PC-3 (cell line): ENCODE measurements around the gene TJP3. TPM values are rescaled to one million over a fixed set of nuclear protein-coding genes. Genes with fewer than 3 reads are reported as not detected.

Experiments used
- ATAC-seq: fragments of 200-7000 bp; cut with Tn5 transposase; 2 replicates; pipeline ENCODE4 v1.9.1; 2020; ENCODE audit warnings: mild to moderate bottlenecking, moderate library complexity
- BruUV-seq: library from RNA; stranded (reverse); fragments of 400-500 nt; replicated peaks from 2 replicates; lab custom pipeline; 2021; lab: Mats Ljungman, UMichigan
- CTCF ChIA-PET: fragments of 300-600 bp; sonication (Branson Sonifier 250); formaldehyde crosslinking; loops from one replicate; lab custom pipeline; 2022; ENCODE audit warnings: antibody characterized with exemption; lab: Charles Lee
- POLR2A ChIA-PET: fragments of 300-600 bp; sonication (Branson Sonifier 250); formaldehyde crosslinking; loops from one replicate; lab custom pipeline; 2022; ENCODE audit warnings: antibody characterized with exemption; ENCODE audit not compliant: unreplicated experiment; lab: Charles Lee
- DNase-seq: peaks from one replicate; pipeline ENCODE4 v3.0.0-alpha.2; 2015
- H2AFZ ChIP-seq: fragments of 300-600 bp; sonication (generic); 2 replicates; pipeline ENCODE4 v1.6.0; 2016; ENCODE audit warnings: antibody characterized with exemption, low read length
- H3F3A ChIP-seq: fragments of 300-600 bp; sonication (generic); one replicate; pipeline ENCODE4 v1.6.0; 2017; ENCODE audit warnings: antibody characterized with exemption, low read length, control low read depth, mild to moderate bottlenecking; ENCODE audit not compliant: unreplicated experiment
- H3K27ac ChIP-seq: fragments of 300-600 bp; sonication (generic); 2 replicates; pipeline ENCODE4 v1.5.1; 2016; ENCODE audit warnings: mild to moderate bottlenecking, low read length
- H3K27me3 ChIP-seq: fragments of 300-600 bp; sonication (generic); 2 replicates; pipeline ENCODE4 v1.6.1; 2016; ENCODE audit warnings: low read length, mixed read lengths
- H3K36me3 ChIP-seq: fragments of 300-600 bp; sonication (generic); 2 replicates; pipeline ENCODE4 v1.6.1; 2016; ENCODE audit warnings: low read depth, mixed run types, low read length, mixed read lengths
- H3K4me1 ChIP-seq: fragments of 300-600 bp; sonication (generic); 2 replicates; pipeline ENCODE4 v1.5.1; 2016; ENCODE audit warnings: low read length; ENCODE audit not compliant: insufficient read depth
- H3K4me2 ChIP-seq: fragments of 300-600 bp; sonication (generic); 2 replicates; pipeline ENCODE4 v1.6.0; 2016; ENCODE audit warnings: low read length
- H3K4me3 ChIP-seq: fragments of 300-600 bp; sonication (generic); 2 replicates; pipeline ENCODE4 v1.5.1; 2016; ENCODE audit warnings: mild to moderate bottlenecking, low read length, mixed read lengths
- H3K79me2 ChIP-seq: fragments of 300-600 bp; sonication (generic); 2 replicates; pipeline ENCODE4 v1.6.1; 2017; ENCODE audit warnings: low read length, mixed read lengths
- H3K9ac ChIP-seq: fragments of 300-600 bp; sonication (generic); 2 replicates; pipeline ENCODE4 v1.6.0; 2016; ENCODE audit warnings: mild to moderate bottlenecking, low read length
- H3K9me2 ChIP-seq: fragments of 300-600 bp; sonication (generic); replicated peaks from 2 replicates; pipeline ENCODE4 v1.6.1; 2016; ENCODE audit warnings: mixed run types, low read length, mixed read lengths
- H3K9me3 ChIP-seq: fragments of 300-600 bp; sonication (generic); 2 replicates; pipeline ENCODE4 v1.6.1; 2016; ENCODE audit warnings: low read length, mixed read lengths
- H4K20me1 ChIP-seq: fragments of 300-600 bp; sonication (generic); 2 replicates; pipeline ENCODE4 v1.6.1; 2016; ENCODE audit warnings: low read length, mixed read lengths
- EZH2 ChIP-seq: fragments of 300-600 bp; sonication (generic); IDR thresholded peaks from one replicate; pipeline ENCODE4 v1.6.1; 2017; ENCODE audit warnings: antibody characterized with exemption, mild to moderate bottlenecking, low read length; ENCODE audit not compliant: unreplicated experiment
- EZH2phosphoT487 ChIP-seq: fragments of 300-600 bp; sonication (generic); IDR thresholded peaks from 2 replicates; pipeline ENCODE4 v1.6.1; 2018; ENCODE audit warnings: mild to moderate bottlenecking, antibody characterized with exemption, low read length, borderline replicate concordance
- intact Hi-C: fragments of 100-400 bp; cut with micrococcal nuclease; formaldehyde crosslinking; loops from 2 replicates; pipeline ENCODE4 v1.9.0; 2023
- total RNA-seq: library from RNA; depleted of rRNA; stranded (reverse); fragments of >200 nt; gene quantifications from 2 replicates; pipeline ENCODE4 v1.2.3, GENCODE V29; 2014
- TF ChIP-seq, protein P1 (sequence below): fragments of 300-600 bp; sonication (generic); conservative IDR thresholded peaks from 2 replicates; pipeline ENCODE4 v1.5.1; 2017; ENCODE audit warnings: antibody characterized with exemption, low read depth, mild to moderate bottlenecking, low read length

The TJP3 gene
- total RNA-seq, 1 experiment from 2014 or later = 11.7 TPM

DNA sequence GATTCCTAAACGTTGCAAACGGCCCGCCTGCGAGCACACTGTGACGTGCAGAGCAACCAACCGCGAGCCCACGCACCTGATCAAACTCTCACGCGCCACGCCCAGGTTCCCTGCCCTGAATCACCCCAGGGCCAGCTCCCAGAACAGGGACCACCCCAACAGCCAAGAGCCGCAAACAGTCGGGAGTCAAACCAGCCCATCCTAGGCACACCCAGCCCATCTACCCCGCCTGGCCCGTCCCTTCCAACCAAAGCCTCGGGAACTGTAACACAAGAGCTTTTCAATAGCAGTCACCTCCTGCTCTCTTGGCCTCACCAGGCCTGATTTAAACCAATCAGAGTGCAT, 16.8 kb upstream of the TJP3 start:
- Histone ChIP-seq H3K79me2 (peaks cover 23% of the 10 kb centered on the region; the same call in 1 of the 2 replicates), H3K27ac (no peak overlapping the region), H3K4me2 (no peak overlapping the region), H2AFZ (no peak overlapping the region), H3K27me3 (no peaks in the 10 kb centered on the region), H3K36me3 (no peaks in the 10 kb centered on the region), H4K20me1 (no peaks in the 10 kb centered on the region), H3F3A (no peaks in the 10 kb centered on the region), H3K9ac (no peak overlapping the region), H3K9me2 (no peaks in the 10 kb centered on the region), H3K4me3 (no peak overlapping the region), H3K9me3 (no peaks in the 10 kb centered on the region), H3K4me1 (no peaks in the 10 kb centered on the region)
- no peak for ATAC-seq
- intact Hi-C loops = no loop called here
- ChIA-PET CTCF (no interaction called here), POLR2A (no interaction called here)
- no TSS peak for BruUV-seq
- no peak for TF ChIP-seq EZH2
- TF ChIP-seq EZH2phosphoT487 = no peak
- TF ChIP-seq, protein P1, sequence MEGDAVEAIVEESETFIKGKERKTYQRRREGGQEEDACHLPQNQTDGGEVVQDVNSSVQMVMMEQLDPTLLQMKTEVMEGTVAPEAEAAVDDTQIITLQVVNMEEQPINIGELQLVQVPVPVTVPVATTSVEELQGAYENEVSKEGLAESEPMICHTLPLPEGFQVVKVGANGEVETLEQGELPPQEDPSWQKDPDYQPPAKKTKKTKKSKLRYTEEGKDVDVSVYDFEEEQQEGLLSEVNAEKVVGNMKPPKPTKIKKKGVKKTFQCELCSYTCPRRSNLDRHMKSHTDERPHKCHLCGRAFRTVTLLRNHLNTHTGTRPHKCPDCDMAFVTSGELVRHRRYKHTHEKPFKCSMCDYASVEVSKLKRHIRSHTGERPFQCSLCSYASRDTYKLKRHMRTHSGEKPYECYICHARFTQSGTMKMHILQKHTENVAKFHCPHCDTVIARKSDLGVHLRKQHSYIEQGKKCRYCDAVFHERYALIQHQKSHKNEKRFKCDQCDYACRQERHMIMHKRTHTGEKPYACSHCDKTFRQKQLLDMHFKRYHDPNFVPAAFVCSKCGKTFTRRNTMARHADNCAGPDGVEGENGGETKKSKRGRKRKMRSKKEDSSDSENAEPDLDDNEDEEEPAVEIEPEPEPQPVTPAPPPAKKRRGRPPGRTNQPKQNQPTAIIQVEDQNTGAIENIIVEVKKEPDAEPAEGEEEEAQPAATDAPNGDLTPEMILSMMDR = no peak
- no peak for DNase-seq

DNA sequence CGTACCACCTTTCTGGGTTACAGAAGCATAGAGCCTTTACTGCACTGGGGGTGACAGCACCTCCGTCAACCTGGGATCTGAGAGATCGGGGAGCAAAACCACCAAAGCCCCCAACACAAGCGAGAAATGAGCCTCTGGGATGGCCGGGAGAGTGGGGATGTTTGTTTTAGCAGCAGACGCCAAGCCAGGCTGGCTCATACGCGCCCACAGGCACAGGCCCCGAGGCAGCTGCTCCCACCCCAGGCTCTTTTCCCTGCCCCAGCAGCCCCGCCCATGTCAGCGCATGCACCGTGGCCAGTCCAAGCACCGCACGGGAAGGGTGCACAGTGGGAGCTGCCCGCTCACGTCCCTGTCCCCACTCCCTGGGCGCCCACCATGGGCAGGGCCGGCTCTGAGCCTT, 16.5 kb upstream of the TJP3 start:
- H3K4me2 ChIP-seq = no peak overlapping the region
- no peak for TF ChIP-seq EZH2
- no peak for TF ChIP-seq EZH2phosphoT487
- TF ChIP-seq, protein P1 = no peak
- H3F3A ChIP-seq = no peaks in the 10 kb centered on the region
- H3K27ac ChIP-seq = no peak overlapping the region
- no TSS peak for BruUV-seq
- CTCF ChIA-PET = no interaction called here
- no peaks in the 10 kb centered on the region for H3K9me3 ChIP-seq
- intact Hi-C loops = no loop called here
- no peak overlapping the region for H2AFZ ChIP-seq
- no peaks in the 10 kb centered on the region for H3K9me2 ChIP-seq
- H3K9ac ChIP-seq = no peak overlapping the region
- no peaks in the 10 kb centered on the region for H3K4me1 ChIP-seq
- H3K4me3 ChIP-seq = no peak overlapping the region
- peaks cover 24% of the 10 kb centered on the region; the same call in 1 of the 2 replicates for H3K79me2 ChIP-seq
- no peaks in the 10 kb centered on the region for H4K20me1 ChIP-seq
- POLR2A ChIA-PET = no interaction called here
- no peaks in the 10 kb centered on the region for H3K36me3 ChIP-seq
- no peak for DNase-seq
- H3K27me3 ChIP-seq = no peaks in the 10 kb centered on the region
- ATAC-seq = no peak

GRCh38 chr19:3692141-3693024, 15.8 kb upstream of the TJP3 start:
- peaks cover 31% of the 10 kb centered on the region for H3K79me2 ChIP-seq
- DNase-seq (peak; percentile 4), ATAC-seq (no peak)
- ChIA-PET POLR2A (no interaction called here), CTCF (no interaction called here)
- no peaks in the 10 kb centered on the region for H3K36me3 ChIP-seq
- H3K4me1 ChIP-seq = no peaks in the 10 kb centered on the region
- no peak overlapping the region for H3K4me3 ChIP-seq
- H3K27ac ChIP-seq = no peak overlapping the region
- no peak overlapping the region for H3K9ac ChIP-seq
- intact Hi-C loops = no loop called here
- no peaks in the 10 kb centered on the region for H4K20me1 ChIP-seq
- TF ChIP-seq EZH2 (no peak), EZH2phosphoT487 (no peak)
- TF ChIP-seq, protein P1 = peak; percentile 55
- no peaks in the 10 kb centered on the region for H3K27me3 ChIP-seq
- H2AFZ ChIP-seq = no peak overlapping the region
- no peaks in the 10 kb centered on the region for H3K9me2 ChIP-seq
- no TSS peak for BruUV-seq
- no peak overlapping the region for H3K4me2 ChIP-seq
- H3K9me3 ChIP-seq = no peaks in the 10 kb centered on the region
- H3F3A ChIP-seq = no peaks in the 10 kb centered on the region
